HCT116 (cell line): ENCODE data around the gene GPC4. TPM values are rescaled to one million over a fixed set of nuclear protein-coding genes. Genes with fewer than 3 reads are reported as not detected.

Experiments
- ATAC-seq: fragments of 200-7000 bp; cut with Tn5 transposase; 2 replicates; pipeline ENCODE4 v1.9.1; 2020; ENCODE audit warnings: mild to moderate bottlenecking, moderate library complexity
- BruUV-seq: library from RNA; stranded (reverse); fragments of 400-500 nt; replicated peaks from 2 replicates; lab custom pipeline; 2021; lab: Mats Ljungman, UMichigan
- CTCF ChIA-PET: fragments of 300-600 bp; sonication (Branson Sonifier 250); formaldehyde crosslinking; loops from one replicate; lab custom pipeline; 2021; ENCODE audit warnings: antibody characterized with exemption; lab: Charles Lee
- POLR2A ChIA-PET: fragments of 300-600, 350-600 bp; sonication (Branson Sonifier 250); formaldehyde crosslinking; loops from one replicate; lab custom pipeline; 2021; ENCODE audit warnings: antibody characterized with exemption; lab: Charles Lee
- RAD21 ChIA-PET, 2 experiments: fragments of 300-600 bp; sonication (Branson Sonifier 250); formaldehyde crosslinking; loops; one replicate each; lab custom pipeline; 2023; ENCODE audit warnings: low total read pairs in 2 of 2; ENCODE audit not compliant: uncharacterized antibody in 2 of 2, unreplicated experiment in 2 of 2, low non-redundant PET in 1 of 2; lab: Charles Lee
- DNase-seq: peaks from one replicate; pipeline ENCODE4 v3.0.0-alpha.2; 2010; ENCODE audit warnings: low read depth, low spot score
- H2AFZ ChIP-seq: fragments of 200-600 bp; shearing (Covaris generic), sonication (generic); 2 replicates; pipeline ENCODE4 v1.6.1; 2017; ENCODE audit warnings: low read depth, mixed run types, mixed read lengths, antibody characterized with exemption, low read length; ENCODE audit not compliant: poor library complexity, severe bottlenecking
- H3K27ac ChIP-seq: 2 replicates; pipeline ENCODE4 v1.5.1; 2012; ENCODE audit warnings: low read depth, low read length
- H3K27me3 ChIP-seq: fragments of 200-600 bp; sonication (generic); 2 replicates; pipeline ENCODE4 v1.6.1; 2016; ENCODE audit warnings: mixed run types, low read length, mixed read lengths; ENCODE audit not compliant: insufficient read depth
- H3K36me3 ChIP-seq, 2 experiments: fragments of 200-500 bp in 1 of 2; fragments of 200-600 bp in 1 of 2; sonication (Bioruptor generic) in 1 of 2; sonication (generic) in 1 of 2; 2 replicates each; pipeline versions ENCODE4 v1.5.1 to v1.6.1; 2014 to 2016; ENCODE audit warnings: low read length in 2 of 2, inconsistent platforms in 1 of 2, mixed read lengths in 1 of 2, mixed run types in 1 of 2; ENCODE audit not compliant: insufficient read depth in 2 of 2, control insufficient read depth in 1 of 2
- H3K4me1 ChIP-seq, 2 experiments: fragments of 200-600 bp in 1 of 2; sonication (generic) in 1 of 2; 2 replicates each; pipeline versions ENCODE4 v1.5.1 to v1.6.1; 2012 to 2017; ENCODE audit warnings: low read length in 2 of 2, inconsistent platforms in 1 of 2, mild to moderate bottlenecking in 1 of 2, mixed read lengths in 1 of 2, mixed run types in 1 of 2, moderate library complexity in 1 of 2; ENCODE audit not compliant: insufficient read depth in 2 of 2, control insufficient read depth in 1 of 2
- H3K4me2 ChIP-seq: fragments of 200-600 bp; sonication (generic); 2 replicates; pipeline ENCODE4 v1.6.1; 2017; ENCODE audit warnings: mixed run types, low read length, mixed read lengths
- H3K4me3 ChIP-seq, 2 experiments: fragments of 200-600 bp in 1 of 2; sonication (generic) in 1 of 2; replicated peaks in 1 of 2; 2 replicates each; pipeline ENCODE4 v1.5.1; 2011 to 2016; ENCODE audit warnings: low read length in 2 of 2, control low read depth in 1 of 2, low read depth in 1 of 2, mild to moderate bottlenecking in 1 of 2, mixed read lengths in 1 of 2, mixed run types in 1 of 2
- H3K79me2 ChIP-seq: fragments of 200-600 bp; sonication (generic); 2 replicates; pipeline ENCODE4 v1.6.1; 2017; ENCODE audit warnings: mild to moderate bottlenecking, mixed run types, low read length, moderate library complexity, mixed read lengths; ENCODE audit not compliant: insufficient read depth
- H3K9ac ChIP-seq: fragments of 200-600 bp; sonication (generic); 2 replicates; pipeline ENCODE4 v1.6.1; 2016; ENCODE audit warnings: low read length, mixed read lengths
- H3K9me2 ChIP-seq: fragments of 200-600 bp; sonication (generic), shearing (Covaris generic); 2 replicates; pipeline ENCODE4 v1.6.1; 2017; ENCODE audit warnings: mixed run types, mild to moderate bottlenecking, moderate library complexity; ENCODE audit not compliant: insufficient read depth
- H3K9me3 ChIP-seq, 2 experiments: fragments of 200-500 bp in 1 of 2; fragments of 200-600 bp in 1 of 2; sonication (Bioruptor generic) in 1 of 2; sonication (generic) in 1 of 2; 2 replicates each; pipeline ENCODE4 v1.6.1; 2014 to 2017; ENCODE audit warnings: low read length in 2 of 2, mixed read lengths in 2 of 2, inconsistent platforms in 1 of 2, low read depth in 1 of 2, mild to moderate bottlenecking in 1 of 2, mixed run types in 1 of 2, moderate library complexity in 1 of 2; ENCODE audit not compliant: control insufficient read depth in 1 of 2, insufficient read depth in 1 of 2
- H4K20me1 ChIP-seq: fragments of 200-600 bp; sonication (generic), shearing (Covaris generic); 2 replicates; pipeline ENCODE4 v1.6.1; 2017; ENCODE audit warnings: mixed run types, mild to moderate bottlenecking, moderate library complexity; ENCODE audit not compliant: insufficient read depth
- ATF3 ChIP-seq: IDR thresholded peaks from 2 replicates; pipeline ENCODE4 v1.6.1; 2012
- CBX3 ChIP-seq: IDR thresholded peaks from 2 replicates; pipeline ENCODE4 v1.6.1; 2012; ENCODE audit warnings: low read depth
- CTCF ChIP-seq, 3 experiments: fragments of 200-600 bp in 1 of 3; sonication (generic) in 1 of 3; IDR thresholded peaks in 2 of 3; conservative IDR thresholded peaks in 1 of 3; 2 replicates each; pipeline ENCODE4 v1.5.1; 2012 to 2017; ENCODE audit warnings: low read depth in 2 of 3, low read length in 2 of 3, antibody characterized with exemption in 1 of 3, borderline replicate concordance in 1 of 3, control low read depth in 1 of 3, mild to moderate bottlenecking in 1 of 3, mixed read lengths in 1 of 3, mixed run types in 1 of 3, moderate library complexity in 1 of 3; ENCODE audit not compliant: insufficient read depth in 1 of 3
- EZH2 ChIP-seq: fragments of 200-600 bp; sonication (generic); IDR thresholded peaks from 2 replicates; pipeline ENCODE4 v1.6.1; 2017; ENCODE audit warnings: antibody characterized with exemption, mixed run types
- JUND ChIP-seq: IDR thresholded peaks from 2 replicates; pipeline ENCODE4 v1.6.1; 2012
- MAX ChIP-seq: IDR thresholded peaks from 2 replicates; pipeline ENCODE4 v1.6.1; 2012
- POLR2AphosphoS5 ChIP-seq: IDR thresholded peaks from 2 replicates; pipeline ENCODE4 v1.6.1; 2011; ENCODE audit warnings: mild to moderate bottlenecking, low read depth, low read length, moderate library complexity
- REST ChIP-seq: IDR thresholded peaks from 2 replicates; pipeline ENCODE4 v1.6.1; 2012; ENCODE audit warnings: low read depth
- TCF7L2 ChIP-seq: IDR thresholded peaks from 2 replicates; pipeline ENCODE4 v1.7.0; 2011; ENCODE audit warnings: borderline replicate concordance, inconsistent platforms; ENCODE audit not compliant: insufficient read depth, insufficient read length; ENCODE audit errors: extremely low read depth
- intact Hi-C: fragments of 100-400 bp; cut with micrococcal nuclease; formaldehyde crosslinking; loops from 2 replicates; pipeline ENCODE4 v1.10.0; 2022
- total RNA-seq: library from RNA; stranded (reverse); gene quantifications from one replicate; pipeline ENCODE4 v1.2.1, GENCODE V29; 2021; ENCODE audit not compliant: unreplicated experiment

The GPC4 gene
- total RNA-seq, 1 experiment from 2014 or later = 9.7 TPM

GRCh38 chrX:133384454-133384853 is 30.8 kb downstream of the GPC4 start:
- H3K9ac ChIP-seq = no peak overlapping the region
- no peak overlapping the region for H3K4me2 ChIP-seq
- no TSS peak for BruUV-seq
- H3K9me2 ChIP-seq = no peaks in the 10 kb centered on the region
- ATAC-seq = no peak
- no peaks in the 10 kb centered on the region for H3K79me2 ChIP-seq
- H3K9me3 ChIP-seq = no peaks in the 10 kb centered on the region
- H3K4me1 ChIP-seq = no peaks in the 10 kb centered on the region
- H2AFZ ChIP-seq = no peak overlapping the region
- ChIA-PET CTCF (no interaction called here), POLR2A (no interaction called here), RAD21 (no interaction called here)
- DNase-seq = no peak
- no peak overlapping the region for H3K4me3 ChIP-seq
- no peaks in the 10 kb centered on the region for H3K27me3 ChIP-seq
- intact Hi-C loops = no loop called here
- H3K36me3 ChIP-seq = no peaks in the 10 kb centered on the region
- no peaks in the 10 kb centered on the region for H4K20me1 ChIP-seq
- TF ChIP-seq CBX3 (no peak), CTCF (IDR thresholded peaks at IDR 0.05 in 2 of 3, conservative IDR thresholded peaks at IDR 0.05 in 1 of 3; ENCODE audit: borderline replicate concordance in 1 of 3, insufficient read depth in 1 of 3, low read depth in 2 of 3, low read length in 2 of 3) (no peak), EZH2 (no peak), REST (no peak), TCF7L2 (no peak), ATF3 (no peak), POLR2AphosphoS5 (no peak), MAX (no peak), JUND (no peak)
- H3K27ac ChIP-seq = no peak overlapping the region
